ENCODE measurements around the gene UBB. TPM values are rescaled to one million over a fixed set of nuclear protein-coding genes. Genes with fewer than 3 reads are reported as not detected.

Gene UBB
- total RNA-seq = 1,000 to 10,000 TPM in 1 of 4 donors, 100 to 1,000 TPM in 3; 679 to 1,195 (median 826) TPM

DNA sequence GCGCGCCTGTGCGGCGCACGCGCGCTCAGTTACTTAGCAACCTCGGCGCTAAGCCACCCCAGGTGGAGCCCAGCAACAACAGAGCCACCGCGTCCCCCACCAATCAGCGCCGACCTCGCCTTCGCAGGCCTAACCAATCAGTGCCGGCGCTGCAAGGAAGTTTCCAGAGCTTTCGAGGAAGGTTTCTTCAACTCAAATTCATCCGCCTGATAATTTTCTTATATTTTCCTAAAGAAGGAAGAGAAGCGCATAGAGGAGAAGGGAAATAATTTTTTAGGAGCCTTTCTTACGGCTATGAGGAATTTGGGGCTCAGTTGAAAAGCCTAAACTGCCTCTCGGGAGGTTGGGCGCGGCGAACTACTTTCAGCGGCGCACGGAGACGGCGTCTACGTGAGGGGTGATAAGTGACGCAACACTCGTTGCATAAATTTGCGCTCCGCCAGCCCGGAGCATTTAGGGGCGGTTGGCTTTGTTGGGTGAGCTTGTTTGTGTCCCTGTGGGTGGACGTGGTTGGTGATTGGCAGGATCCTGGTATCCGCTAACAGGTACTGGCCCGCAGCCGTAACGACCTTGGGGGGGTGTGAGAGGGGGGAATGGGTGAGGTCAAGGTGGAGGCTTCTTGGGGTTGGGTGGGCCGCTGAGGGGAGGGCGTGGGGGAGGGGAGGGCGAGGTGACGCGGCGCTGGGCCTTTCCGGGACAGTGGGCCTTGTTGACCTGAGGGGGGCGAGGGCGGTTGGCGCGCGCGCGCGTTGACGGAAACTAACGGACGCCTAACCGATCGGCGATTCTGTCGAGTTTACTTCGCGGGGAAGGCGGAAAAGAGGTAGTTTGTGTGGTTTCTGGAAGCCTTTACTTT is at the start of gene UBB:
Gene UBB (plus strand): TSS at position 452 of the 856 bp plus-strand sequence. CDS start 817 bp downstream, outside the sequence.
- TF ChIP-seq, protein P1, sequence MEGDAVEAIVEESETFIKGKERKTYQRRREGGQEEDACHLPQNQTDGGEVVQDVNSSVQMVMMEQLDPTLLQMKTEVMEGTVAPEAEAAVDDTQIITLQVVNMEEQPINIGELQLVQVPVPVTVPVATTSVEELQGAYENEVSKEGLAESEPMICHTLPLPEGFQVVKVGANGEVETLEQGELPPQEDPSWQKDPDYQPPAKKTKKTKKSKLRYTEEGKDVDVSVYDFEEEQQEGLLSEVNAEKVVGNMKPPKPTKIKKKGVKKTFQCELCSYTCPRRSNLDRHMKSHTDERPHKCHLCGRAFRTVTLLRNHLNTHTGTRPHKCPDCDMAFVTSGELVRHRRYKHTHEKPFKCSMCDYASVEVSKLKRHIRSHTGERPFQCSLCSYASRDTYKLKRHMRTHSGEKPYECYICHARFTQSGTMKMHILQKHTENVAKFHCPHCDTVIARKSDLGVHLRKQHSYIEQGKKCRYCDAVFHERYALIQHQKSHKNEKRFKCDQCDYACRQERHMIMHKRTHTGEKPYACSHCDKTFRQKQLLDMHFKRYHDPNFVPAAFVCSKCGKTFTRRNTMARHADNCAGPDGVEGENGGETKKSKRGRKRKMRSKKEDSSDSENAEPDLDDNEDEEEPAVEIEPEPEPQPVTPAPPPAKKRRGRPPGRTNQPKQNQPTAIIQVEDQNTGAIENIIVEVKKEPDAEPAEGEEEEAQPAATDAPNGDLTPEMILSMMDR (IDR thresholded peaks at IDR 0.05) = no peak
- ATAC-seq (ENCODE audit: low FRiP score) (peak; percentile 94), DNase-seq (ENCODE audit: low spot score) (peak; percentile 81)

DNA sequence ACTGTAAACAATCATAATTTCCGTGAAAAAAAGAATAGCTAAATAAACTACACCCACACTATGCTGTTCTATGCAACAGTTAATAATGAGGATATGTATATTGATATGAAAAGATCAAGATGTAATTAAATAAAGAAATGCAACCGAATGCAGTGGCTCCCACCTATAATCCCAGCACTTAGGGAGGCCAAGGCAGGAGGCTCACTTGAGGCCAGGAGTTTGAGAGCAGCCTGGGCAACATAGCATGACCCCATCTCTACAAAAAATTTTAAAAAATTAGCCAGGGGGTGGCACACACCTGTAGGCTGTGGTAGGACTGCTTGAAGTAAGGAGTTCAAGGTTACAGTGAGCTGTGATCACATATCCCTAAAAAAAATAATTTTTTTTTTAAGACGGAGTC is 42.5 kb upstream of the UBB start:
- ATAC-seq (ENCODE audit: low FRiP score) = no peak
- TF ChIP-seq, protein P1 (IDR thresholded peaks at IDR 0.05) = no peak

DNA sequence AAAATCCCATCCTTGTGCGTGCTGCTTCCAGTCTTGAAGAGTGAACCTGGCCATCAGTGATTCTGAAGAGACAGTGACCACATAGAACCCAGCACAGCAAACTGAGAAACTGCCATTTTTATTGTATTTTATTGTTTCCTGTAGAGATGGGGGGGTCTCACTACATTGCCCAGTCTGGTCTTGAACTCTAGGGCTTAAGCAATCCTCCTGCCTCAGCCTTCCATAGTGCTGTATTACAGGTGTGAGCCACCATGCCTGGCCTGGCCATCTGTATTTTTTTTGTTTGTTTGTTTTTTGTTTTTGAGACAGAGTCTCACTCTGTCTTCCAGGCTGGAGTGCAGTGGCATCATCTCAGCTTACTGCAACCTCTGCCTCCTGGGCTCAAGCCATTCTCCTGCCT is 41.5 kb upstream of the UBB start:
- DNase-seq (ENCODE audit: low spot score) (no peak), ATAC-seq (ENCODE audit: low FRiP score) (no peak)
- TF ChIP-seq, protein P1 (IDR thresholded peaks at IDR 0.05) = no peak

More for the DNA sequence above, 42.5 kb upstream of the UBB start:
- no peak for DNase-seq (ENCODE audit: low spot score)

DNA sequence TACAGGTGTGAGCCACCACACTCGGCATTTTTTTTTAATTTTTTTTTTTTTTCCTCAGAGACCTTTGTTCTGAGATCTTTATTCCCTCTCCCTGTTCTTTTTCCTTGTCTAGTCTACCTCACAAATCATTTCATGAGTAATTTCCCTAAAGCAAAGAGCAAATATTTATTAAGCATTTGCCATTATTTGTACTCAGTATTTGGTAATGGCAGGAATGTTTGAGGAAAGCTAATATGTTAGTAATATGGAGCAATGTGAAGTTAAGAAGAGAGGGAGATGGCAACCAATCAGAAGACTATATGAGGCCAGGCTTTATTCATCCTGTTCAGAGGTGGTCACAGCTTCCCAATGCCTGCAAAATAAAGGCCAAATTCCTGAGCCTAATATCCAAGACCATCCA is 40.9 kb upstream of the UBB start:
- no peak for ATAC-seq (ENCODE audit: low FRiP score)
- DNase-seq (ENCODE audit: low spot score) = no peak
- TF ChIP-seq, protein P1 (IDR thresholded peaks at IDR 0.05) = no peak

DNA sequence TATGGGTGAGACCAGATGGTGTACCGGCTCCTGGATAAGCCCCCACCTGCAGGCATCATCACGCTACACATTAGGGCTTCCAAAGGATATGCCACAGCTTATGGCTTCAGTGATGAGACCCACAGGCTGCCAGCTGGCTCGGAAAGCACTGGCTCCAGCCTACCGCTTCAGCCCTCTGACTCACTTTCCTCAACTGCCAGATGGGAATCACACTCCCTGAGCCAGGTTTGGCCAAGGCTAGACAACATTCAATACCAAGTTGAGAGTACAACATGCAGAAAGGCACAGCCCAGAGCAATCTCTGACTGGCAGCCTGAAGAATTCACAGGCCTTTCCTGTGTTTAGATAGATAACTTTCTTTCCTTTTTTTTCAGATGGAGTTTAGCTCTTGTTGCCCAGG is 37.9 kb upstream of the UBB start:
- DNase-seq (ENCODE audit: low spot score) (no peak), ATAC-seq (ENCODE audit: low FRiP score) (no peak)
- TF ChIP-seq, protein P1 (IDR thresholded peaks at IDR 0.05) = no peak

DNA sequence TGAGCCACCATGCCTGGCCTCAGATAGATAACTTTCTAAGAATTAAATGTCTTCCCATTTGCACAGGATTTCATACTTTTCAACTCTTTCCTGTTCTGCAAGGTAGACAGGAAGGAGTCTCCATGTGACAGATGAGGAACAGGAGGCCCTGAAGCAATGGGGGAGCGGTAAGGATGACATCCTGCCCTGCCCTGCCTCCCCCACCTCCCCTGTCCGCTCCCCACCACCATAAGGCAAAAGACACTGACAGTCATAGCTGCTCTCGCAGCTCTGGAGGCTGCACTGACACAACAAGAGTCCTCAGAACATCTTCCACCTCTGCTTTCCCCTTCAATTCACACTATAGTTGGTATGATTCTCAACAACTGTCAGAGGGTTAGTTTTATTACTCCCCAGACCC is 37.3 kb upstream of the UBB start:
- TF ChIP-seq, protein P1 (IDR thresholded peaks at IDR 0.05) = no peak
- ATAC-seq (ENCODE audit: low FRiP score) (no peak), DNase-seq (ENCODE audit: low spot score) (no peak)

DNA sequence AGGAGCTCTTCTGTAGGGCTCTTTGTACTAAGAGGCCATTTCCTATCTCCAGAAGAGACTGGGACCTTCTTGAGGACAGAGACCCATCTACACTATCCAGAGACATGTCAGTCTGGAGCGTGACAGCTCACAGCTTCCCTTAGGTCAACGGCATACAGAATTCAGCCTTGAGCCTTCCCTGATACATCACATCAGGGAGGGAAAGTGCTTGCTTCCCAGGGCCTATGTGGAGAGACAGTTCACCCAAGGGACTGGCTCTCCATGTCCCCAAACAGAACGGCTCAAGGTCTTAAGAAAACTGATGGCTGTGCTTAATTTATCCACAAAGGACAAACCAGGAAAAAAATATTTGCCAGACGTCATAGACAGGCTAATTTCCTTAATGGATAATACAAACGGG is 35.3 kb upstream of the UBB start:
- DNase-seq (ENCODE audit: low spot score) = no peak
- no peak for ATAC-seq (ENCODE audit: low FRiP score)
- TF ChIP-seq, protein P1 (IDR thresholded peaks at IDR 0.05) = no peak
